Measurements from ENCODE around the gene ALPK1.

GRCh38 chr4:112340023-112340422 is 42.9 kb downstream of the ALPK1 start:
- TF ChIP-seq CTCF (IDR thresholded peaks at IDR 0.05; ENCODE audit: low read depth, low read length, missing input control), result no peak
- no peak for TF ChIP-seq FOXA1 (IDR thresholded peaks at IDR 0.05)
- TF ChIP-seq RAD21 (IDR thresholded peaks at IDR 0.05), result no peak
- no peak for TF ChIP-seq SP1 (IDR thresholded peaks at IDR 0.05)
- TF ChIP-seq YY1 (IDR thresholded peaks at IDR 0.05), result no peak
- no peak for TF ChIP-seq GABPA (IDR thresholded peaks at IDR 0.05 in 1 of 2, conservative IDR thresholded peaks at IDR 0.05 in 1 of 2)
- no peak for TF ChIP-seq ZBTB33 (IDR thresholded peaks at IDR 0.05)
- TF ChIP-seq MAX (IDR thresholded peaks at IDR 0.05), result no peak
- TF ChIP-seq REST (IDR thresholded peaks at IDR 0.05), result no peak
